WTC11 (cell line): ENCODE data around the gene C20orf144. TPM values are rescaled to one million over a fixed set of nuclear protein-coding genes. Genes with fewer than 3 reads are reported as not detected.

ENCODE experiments used
- ATAC-seq: fragments of 200-7000 bp; cut with Tn5 transposase; 2 replicates; pipeline ENCODE4 v1.10.0; 2021; ENCODE audit warnings: mild to moderate bottlenecking, moderate library complexity
- CTCF ChIA-PET: fragments of 300-600 bp; sonication (Branson Sonifier 250); formaldehyde crosslinking; loops from one replicate; lab custom pipeline; 2021; ENCODE audit warnings: antibody characterized with exemption; lab: Charles Lee
- POLR2A ChIA-PET: fragments of 350-600 bp; sonication (Branson Sonifier 250); formaldehyde crosslinking; loops from one replicate; lab custom pipeline; 2021; ENCODE audit warnings: antibody characterized with exemption; lab: Charles Lee
- DNase-seq: peaks from one replicate; pipeline ENCODE4 v3.0.0; 2021; ENCODE audit warnings: low spot score
- H3K27ac Mint-ChIP-seq: 2 replicates; pipeline ENCODE4 v1.8.0; 2021; ENCODE audit warnings: mixed read lengths
- H3K27me3 Mint-ChIP-seq: 2 replicates; pipeline ENCODE4 v1.8.0; 2021; ENCODE audit warnings: low read depth, mild to moderate bottlenecking, moderate library complexity, mixed read lengths
- H3K36me3 Mint-ChIP-seq: 2 replicates; pipeline ENCODE4 v1.8.0; 2021; ENCODE audit warnings: mixed read lengths
- H3K4me1 Mint-ChIP-seq: 2 replicates; pipeline ENCODE4 v1.8.0; 2022; ENCODE audit warnings: mixed read lengths
- H3K4me3 Mint-ChIP-seq: 2 replicates; pipeline ENCODE4 v1.8.0; 2021; ENCODE audit warnings: mild to moderate bottlenecking, moderate library complexity, mixed read lengths
- H3K9me3 Mint-ChIP-seq: 2 replicates; pipeline ENCODE4 v1.8.0; 2021; ENCODE audit warnings: mixed read lengths
- ARID4B ChIP-seq: sonication (generic); formaldehyde crosslinking; IDR thresholded peaks from 2 replicates; pipeline ENCODE4 v1.8.0; 2023; ENCODE audit warnings: missing genetic modification reagents, mild to moderate bottlenecking, borderline replicate concordance
- FOXP4 ChIP-seq: sonication (generic); formaldehyde crosslinking; IDR thresholded peaks from 2 replicates; pipeline ENCODE4 v1.8.0; 2022; ENCODE audit warnings: mild to moderate bottlenecking, missing genetic modification reagents
- HMGA2 ChIP-seq: fragments of 250-450 bp; sonication (Bioruptor Pico); IDR thresholded peaks from 2 replicates; pipeline ENCODE4 v1.4.0; 2021; ENCODE audit warnings: mild to moderate bottlenecking, moderate library complexity
- MYBL2 ChIP-seq: sonication (generic); formaldehyde crosslinking; IDR thresholded peaks from 2 replicates; pipeline ENCODE4 v1.8.1; 2023; ENCODE audit warnings: mild to moderate bottlenecking, moderate library complexity, missing genetic modification reagents
- NFE2L1 ChIP-seq: sonication (generic); formaldehyde crosslinking; IDR thresholded peaks from 2 replicates; pipeline ENCODE4 v1.8.1; 2023; ENCODE audit warnings: missing genetic modification reagents
- NR2C2 ChIP-seq: sonication (generic); formaldehyde crosslinking; IDR thresholded peaks from 2 replicates; pipeline ENCODE4 v1.8.0; 2022; ENCODE audit warnings: mild to moderate bottlenecking, missing genetic modification reagents
- USF2 ChIP-seq: sonication (generic); formaldehyde crosslinking; IDR thresholded peaks from 2 replicates; pipeline ENCODE4 v1.8.1; 2023; ENCODE audit warnings: mild to moderate bottlenecking, missing genetic modification reagents, moderate library complexity
- ZBTB21 ChIP-seq: sonication (generic); formaldehyde crosslinking; IDR thresholded peaks from 2 replicates; pipeline ENCODE4 v1.8.1; 2023; ENCODE audit warnings: mild to moderate bottlenecking, missing genetic modification reagents, borderline replicate concordance
- ZNF121 ChIP-seq: sonication (generic); formaldehyde crosslinking; IDR thresholded peaks from 2 replicates; pipeline ENCODE4 v1.8.0; 2023; ENCODE audit warnings: missing genetic modification reagents
- ZNF425 ChIP-seq: fragments of 250-450 bp; sonication (Bioruptor Pico); conservative IDR thresholded peaks from 2 replicates; pipeline ENCODE4 v1.9.0; 2021; ENCODE audit warnings: mild to moderate bottlenecking
- ZNF532 ChIP-seq: fragments of 250-450 bp; sonication (Bioruptor Pico); IDR thresholded peaks from 2 replicates; pipeline ENCODE4 v1.9.0; 2021; ENCODE audit warnings: mild to moderate bottlenecking, borderline replicate concordance
- total RNA-seq: library from RNA; stranded (reverse); gene quantifications from 3 replicates; pipeline ENCODE4 v1.2.3, GENCODE V29; 2021

C20orf144 gene
- total RNA-seq, 1 experiment from 2014 or later: 0.09 TPM

- H3K4me3 Mint-ChIP-seq: no peak overlapping the region
- peaks cover 2% of the 10 kb centered on the region; the same call in 1 of the 2 replicates for H3K27me3 Mint-ChIP-seq
- POLR2A ChIA-PET: interaction anchor here (0.5 kb wide), 1 partner anchor 26 kb away, joined by 3 read pairs; no protein-coding TSS in a partner anchor
- H3K27ac Mint-ChIP-seq: no peak overlapping the region
- CTCF ChIA-PET: interaction anchor here (0.8 to 1.6 kb wide), 2 partner anchors 9 to 202 kb away, joined by 3 read pairs; no protein-coding TSS in a partner anchor
- H3K9me3 Mint-ChIP-seq: no peaks in the 10 kb centered on the region
- TF ChIP-seq MYBL2 (no peak), ZNF532 (CRISPR knock-in tag) (no peak), ARID4B (CRISPR knock-in tag) (no peak), NR2C2 (CRISPR knock-in tag) (no peak), HMGA2 (CRISPR knock-in tag) (no peak), FOXP4 (CRISPR knock-in tag) (no peak), ZNF425 (CRISPR knock-in tag) (no peak), NFE2L1 (no peak), ZBTB21 (CRISPR knock-in tag) (no peak), USF2 (CRISPR knock-in tag) (no peak), ZNF121 (CRISPR knock-in tag) (no peak)
- peaks cover 16% of the 10 kb centered on the region for H3K4me1 Mint-ChIP-seq
- no peak for DNase-seq
- ATAC-seq: no peak
- H3K36me3 Mint-ChIP-seq: peaks cover 6% of the 10 kb centered on the region
Observed at GRCh38 chr20:33658929-33659328, 3.2 kb upstream of the C20orf144 start.
